HEK293T (cell line): ENCODE results near the gene WDR1.

Experiments used
- BHLHE40 ChIP-seq: fragments of 450-650 bp; IDR thresholded peaks from 2 replicates; pipeline ENCODE4 v1.6.1; 2016; ENCODE audit warnings: mild to moderate bottlenecking, moderate library complexity, borderline replicate concordance
- FOXM1 ChIP-seq: fragments of 450-650 bp; IDR thresholded peaks from 2 replicates; pipeline ENCODE4 v1.6.1; 2017; ENCODE audit warnings: mild to moderate bottlenecking, borderline replicate concordance
- ZNF384 ChIP-seq: fragments of 450-650 bp; IDR thresholded peaks from 2 replicates; pipeline ENCODE4 v1.6.1; 2016
- TF ChIP-seq, protein P1 (sequence below): fragments of 450-650 bp; IDR thresholded peaks from 2 replicates; pipeline ENCODE4 v1.6.1; 2016

DNA sequence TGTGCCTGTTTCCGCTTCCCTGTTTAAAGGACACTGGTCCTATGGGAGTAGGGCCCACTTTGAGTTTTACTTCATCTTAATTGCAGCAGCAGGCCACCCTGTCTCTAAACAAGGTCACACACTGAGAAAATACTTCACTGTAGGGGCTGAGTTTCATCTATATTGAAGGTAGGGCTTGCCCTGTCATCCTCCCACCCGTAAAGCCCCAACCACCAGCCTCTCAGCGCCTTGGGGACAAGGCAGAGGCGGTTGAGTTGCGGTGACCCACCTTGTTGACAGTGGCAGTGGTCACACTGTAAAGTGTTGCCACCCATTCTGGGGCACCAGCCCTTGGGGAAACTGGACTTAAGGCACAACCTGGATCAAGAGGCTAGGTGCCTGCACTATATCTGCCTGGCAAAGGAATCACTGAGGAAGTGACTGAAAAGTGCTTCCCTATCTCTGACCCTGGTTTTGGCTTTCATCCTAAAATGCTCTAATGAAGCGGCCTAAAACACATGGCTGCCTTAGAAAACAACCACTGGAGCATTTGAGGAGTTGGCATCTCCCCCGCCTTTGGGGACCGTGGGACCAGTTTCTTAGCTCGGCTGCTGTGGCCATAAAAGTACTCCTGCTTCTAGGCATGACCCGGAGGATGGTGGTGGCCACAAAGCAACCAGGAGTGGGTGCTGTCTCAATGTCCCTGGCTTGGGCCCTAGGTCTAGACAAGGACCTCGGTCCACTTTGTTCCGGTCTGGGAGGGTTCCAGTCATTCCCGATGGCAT, 7.8 kb upstream of the WDR1 start:
- TF ChIP-seq, protein P1, sequence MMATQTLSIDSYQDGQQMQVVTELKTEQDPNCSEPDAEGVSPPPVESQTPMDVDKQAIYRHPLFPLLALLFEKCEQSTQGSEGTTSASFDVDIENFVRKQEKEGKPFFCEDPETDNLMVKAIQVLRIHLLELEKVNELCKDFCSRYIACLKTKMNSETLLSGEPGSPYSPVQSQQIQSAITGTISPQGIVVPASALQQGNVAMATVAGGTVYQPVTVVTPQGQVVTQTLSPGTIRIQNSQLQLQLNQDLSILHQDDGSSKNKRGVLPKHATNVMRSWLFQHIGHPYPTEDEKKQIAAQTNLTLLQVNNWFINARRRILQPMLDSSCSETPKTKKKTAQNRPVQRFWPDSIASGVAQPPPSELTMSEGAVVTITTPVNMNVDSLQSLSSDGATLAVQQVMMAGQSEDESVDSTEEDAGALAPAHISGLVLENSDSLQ, result no peak
- TF ChIP-seq FOXM1, result no peak
- no peak for TF ChIP-seq ZNF384
- no peak for TF ChIP-seq BHLHE40
